HepG2 (cell line): Measurements from ENCODE around the gene CPNE5. TPM values are rescaled to one million over a fixed set of nuclear protein-coding genes. Genes with fewer than 3 reads are reported as not detected.

Source experiments
- ATAC-seq: fragments of 200-7000 bp; cut with Tn5 transposase; 3 replicates; pipeline ENCODE4 v1.9.1; 2020; ENCODE audit warnings: mild to moderate bottlenecking, moderate library complexity
- BruUV-seq: library from RNA; stranded (reverse); fragments of 400-500 nt; replicated peaks from 2 replicates; lab custom pipeline; 2021; lab: Mats Ljungman, UMichigan
- CTCF ChIA-PET: fragments of 300-600 bp; formaldehyde crosslinking; extraction: SDS; loops from one replicate; lab custom pipeline; 2021; ENCODE audit warnings: low total read pairs, inconsistent platforms, low intra/inter-chr PET ratio; lab: Yijun Ruan, JAX
- POLR2A ChIA-PET: fragments of 350-600 bp; sonication (Branson Sonifier 250); formaldehyde crosslinking; loops from one replicate; lab custom pipeline; 2020; ENCODE audit warnings: antibody characterized with exemption, inconsistent platforms; lab: Yijun Ruan, JAX
- DNase-seq: peaks from one replicate; pipeline ENCODE4 v3.0.0-alpha.2; 2015; ENCODE audit warnings: low spot score
- FAIRE-seq: peaks from 3 replicates; lab custom pipeline; 2011; peaks lifted over from hg19 to GRCh38; lab: Jason Lieb, UNC
- H2AFZ ChIP-seq: one replicate; pipeline ENCODE4 v1.6.1; 2011; ENCODE audit warnings: low read length, inconsistent platforms
- H3K27ac ChIP-seq: fragments of 300-600 bp; 3 replicates; pipeline ENCODE4 v1.8.0; 2011; ENCODE audit warnings: mixed run types, mild to moderate bottlenecking, mixed read lengths, low read length, inconsistent platforms; ENCODE audit not compliant: insufficient read depth; ENCODE audit errors: extremely low read length
- H3K27me3 ChIP-seq, 2 experiments: fragments of 200-600 bp in 1 of 2; 2 replicates in 1 of 2; 3 replicates in 1 of 2; pipeline versions ENCODE4 v1.6.0 to v1.8.0; 2011; ENCODE audit warnings: low read length in 2 of 2, mild to moderate bottlenecking in 2 of 2, moderate library complexity in 2 of 2, inconsistent platforms in 1 of 2; ENCODE audit not compliant: insufficient read depth in 2 of 2, control insufficient read depth in 1 of 2
- H3K36me3 ChIP-seq, 2 experiments: fragments of 200-600 bp in 1 of 2; replicated peaks in 1 of 2; 2 replicates in 1 of 2; 3 replicates in 1 of 2; pipeline versions ENCODE4 v1.5.1 to v1.8.0; 2011; ENCODE audit warnings: low read length in 2 of 2, inconsistent platforms in 1 of 2; ENCODE audit not compliant: insufficient read depth in 2 of 2, control insufficient read depth in 1 of 2
- H3K4me1 ChIP-seq: 2 replicates; pipeline ENCODE4 v1.5.1; 2012; ENCODE audit warnings: low read length, inconsistent platforms; ENCODE audit not compliant: insufficient read depth
- H3K4me2 ChIP-seq: 2 replicates; pipeline ENCODE4 v1.6.0; 2011; ENCODE audit warnings: low read depth, low read length, inconsistent platforms
- H3K4me3 ChIP-seq, 3 experiments: fragments of 200-600 bp in 1 of 3; sonication (generic), shearing (Covaris generic) in 1 of 3; replicated peaks in 1 of 3; 2 replicates each; pipeline ENCODE4 v1.5.1; 2011 to 2016; ENCODE audit warnings: low read length in 3 of 3, inconsistent platforms in 2 of 3, low read depth in 2 of 3, mild to moderate bottlenecking in 2 of 3, control low read depth in 1 of 3, mixed read lengths in 1 of 3; ENCODE audit not compliant: insufficient read depth in 1 of 3
- H3K79me2 ChIP-seq: one replicate; pipeline ENCODE4 v1.6.1; 2011; ENCODE audit warnings: low read length, inconsistent platforms; ENCODE audit not compliant: insufficient read depth
- H3K9ac ChIP-seq: 2 replicates; pipeline ENCODE4 v1.6.0; 2011; ENCODE audit warnings: mild to moderate bottlenecking, low read depth, low read length, inconsistent platforms; ENCODE audit not compliant: insufficient read depth
- H3K9me3 ChIP-seq: 2 replicates; pipeline ENCODE4 v1.5.1; 2012; ENCODE audit warnings: mild to moderate bottlenecking, low read length
- H4K20me1 ChIP-seq: 2 replicates; pipeline ENCODE4 v1.6.0; 2011; ENCODE audit warnings: inconsistent platforms, mild to moderate bottlenecking, low read length, moderate library complexity; ENCODE audit not compliant: insufficient read depth
- DNMT1 ChIP-seq: sonication (generic); formaldehyde crosslinking; IDR thresholded peaks from 2 replicates; pipeline ENCODE4 v1.5.1; 2020; ENCODE audit warnings: mild to moderate bottlenecking, missing genetic modification reagents
- DNMT3B ChIP-seq: conservative IDR thresholded peaks from 2 replicates; pipeline ENCODE4 v1.6.1; 2016; ENCODE audit warnings: missing biosample characterization, control low read depth
- HOXA3 ChIP-seq: sonication (generic); formaldehyde crosslinking; IDR thresholded peaks from 2 replicates; pipeline ENCODE4 v1.5.0; 2020; ENCODE audit warnings: missing genetic modification reagents
- KLF16 ChIP-seq, 2 experiments: sonication (generic) in 1 of 2; formaldehyde crosslinking in 1 of 2; IDR thresholded peaks; 2 replicates each; pipeline versions ENCODE4 v1.6.1 to v1.8.0; 2016 to 2023; ENCODE audit warnings: missing genetic modification reagents in 2 of 2, missing compliant biosample characterization in 1 of 2
- MLX ChIP-seq: IDR thresholded peaks from 2 replicates; pipeline ENCODE4 v1.6.1; 2016
- NFKB2 ChIP-seq: sonication (generic); formaldehyde crosslinking; IDR thresholded peaks from 2 replicates; pipeline ENCODE4 v1.4.0; 2020; ENCODE audit warnings: missing genetic modification reagents, borderline replicate concordance
- PHF8 ChIP-seq: sonication (generic); formaldehyde crosslinking; IDR thresholded peaks from 2 replicates; pipeline ENCODE4 v1.5.0; 2020; ENCODE audit warnings: missing genetic modification reagents
- U2AF1 ChIP-seq: fragments of 200-400 bp; formaldehyde crosslinking; optimal IDR thresholded peaks from 2 replicates; pipeline ENCODE3; 2017; ENCODE audit warnings: mild to moderate bottlenecking, low read depth, low read length
- ZNF138 ChIP-seq: sonication (generic); formaldehyde crosslinking; IDR thresholded peaks from 2 replicates; pipeline ENCODE4 v1.5.0; 2020; ENCODE audit warnings: mild to moderate bottlenecking, low read depth, missing genetic modification reagents
- ZNF30 ChIP-seq: sonication (generic); formaldehyde crosslinking; IDR thresholded peaks from 2 replicates; pipeline ENCODE4 v1.5.0; 2020; ENCODE audit warnings: mild to moderate bottlenecking, missing genetic modification reagents
- ZNF432 ChIP-seq: sonication (generic); formaldehyde crosslinking; IDR thresholded peaks from 2 replicates; pipeline ENCODE4 v1.5.0; 2020; ENCODE audit warnings: missing genetic modification reagents, mild to moderate bottlenecking, borderline replicate concordance
- ZNF580 ChIP-seq: IDR thresholded peaks from 2 replicates; pipeline ENCODE4 v1.6.1; 2016; ENCODE audit warnings: low read depth, borderline replicate concordance
- ZNF772 ChIP-seq: sonication (generic); formaldehyde crosslinking; IDR thresholded peaks from 2 replicates; pipeline ENCODE4 v1.5.0; 2020; ENCODE audit warnings: mild to moderate bottlenecking, missing genetic modification reagents
- WGBS: methylation state at CpG from one replicate; pipeline ENCODE4 v1.1.6; 2017; ENCODE audit warnings: low lambda C conversion rate; 5-methylcytosine and 5-hydroxymethylcytosine counted together
- in situ Hi-C: cut with HindIII; loops from 2 replicates; pipeline ENCODE4 v1.10.0; 2017; ENCODE audit warnings: low pct_unique_long_range_greater_than_20kb; ENCODE audit not compliant: extremely low pct_ligation_motif_present
- intact Hi-C: fragments of 100-400 bp; cut with micrococcal nuclease; formaldehyde crosslinking; loops from one replicate; pipeline ENCODE4 v1.10.0; 2022; ENCODE audit not compliant: unreplicated experiment
- polyA plus RNA-seq, 8 experiments: library from polyadenylated mRNA; depleted of rRNA in 3 of 8; stranded (reverse) in 7 of 8; unstranded in 1 of 8; fragments of >200 nt; fragmentation: Illumina TruSeq in 4 of 8; extraction: Trizol in 4 of 8; gene quantifications; 2 replicates each; pipeline versions ENCODE4 v1.2.1 to v1.2.3, GENCODE V29; 2011 to 2016; ENCODE audit warnings: low read depth in 4 of 8, missing spikeins in 1 of 8, mixed read lengths in 1 of 8; ENCODE audit not compliant: insufficient read depth in 1 of 8
- total RNA-seq, 5 experiments: library from RNA; depleted of rRNA; stranded (reverse); fragments of >200 nt; fragmentation: Illumina TruSeq; extraction: Trizol; gene quantifications; 2 replicates each; pipeline ENCODE4 v1.2.3, GENCODE V29; 2016; ENCODE audit warnings: low read depth in 1 of 5
- TF ChIP-seq, protein P1 (sequence below): sonication (generic); formaldehyde crosslinking; IDR thresholded peaks from 2 replicates; pipeline ENCODE4 v1.8.1; 2023; ENCODE audit warnings: missing genetic modification reagents, inconsistent platforms, borderline replicate concordance

CPNE5 gene
- total and polyA plus RNA-seq, 2 of the 13 experiments (the other 11 are each of a cell fraction or from before 2014, with no cell fraction given), result 0.16 TPM; not detected in 1

GRCh38 chr6:36888115-36888643 lies 48.9 kb upstream of the CPNE5 start:
- CTCF ChIA-PET, result no interaction called here
- intact Hi-C loops, result loop anchor here (10.0 kb wide), 1 partner anchor 213 kb away; the partner anchor contains the start of gene CDKN1A

GRCh38 chr6:36886950-36887618 lies 47.8 kb upstream of the CPNE5 start:
- 8% methylated on average over 10 of the region's 10 CpGs for WGBS
- BruUV-seq, result no TSS peak
- Histone ChIP-seq H4K20me1 (no peaks in the 10 kb centered on the region), H3K36me3 (no peaks in the 10 kb centered on the region; a peak in 1 of 5 replicates), H3K79me2 (peaks cover 10% of the 10 kb centered on the region), H3K27ac (peak overlapping the region; percentile 74), H3K4me3 (peak overlapping the region; percentile 77 to 82 (median 77)), H2AFZ (peak overlapping the region; percentile 93), H3K4me2 (peak overlapping the region; percentile 92), H3K9ac (peak overlapping the region; percentile 75), H3K27me3 (no peaks in the 10 kb centered on the region; a peak in 2 of 5 replicates), H3K4me1 (peaks cover 15% of the 10 kb centered on the region), H3K9me3 (no peaks in the 10 kb centered on the region)
- in situ Hi-C loops, result loop anchor here (10.0 kb wide), 2 partner anchors 128 to 328 kb away; no protein-coding TSS in a partner anchor
- DNase-seq (no peak), ATAC-seq (no peak), FAIRE-seq (peak; percentile 66)
- intact Hi-C loops, result loop anchor here (10.0 kb wide), 1 partner anchor 212 kb away; the partner anchor contains the start of gene CDKN1A
- ChIA-PET CTCF (interaction anchor here (0.6 kb wide), 1 partner anchor 12 kb away, joined by 3 read pairs; no protein-coding TSS in a partner anchor), POLR2A (interaction anchor here (3.6 kb wide), 1 partner anchor 13 kb away, joined by 61 read pairs; the partner anchor contains the start of gene PPIL1)
- TF ChIP-seq MLX (CRISPR knock-in tag) (no peak), HOXA3 (CRISPR knock-in tag) (peak; percentile 28; the same call in 1 of the 2 replicates), DNMT3B (CRISPR knock-in tag) (no peak), DNMT1 (CRISPR knock-in tag) (no peak), NFKB2 (CRISPR knock-in tag) (no peak), KLF16 (CRISPR knock-in tag; IDR thresholded peaks at IDR 0.05) (0 out of 4 replicates have a peak, but pooled peaks of 1 of the 2 experiments have one; percentile 29), PHF8 (CRISPR knock-in tag) (peak; percentile 30; the same call in 1 of the 2 replicates), ZNF30 (CRISPR knock-in tag) (no peak), ZNF138 (no peak)
- TF ChIP-seq, protein P1, sequence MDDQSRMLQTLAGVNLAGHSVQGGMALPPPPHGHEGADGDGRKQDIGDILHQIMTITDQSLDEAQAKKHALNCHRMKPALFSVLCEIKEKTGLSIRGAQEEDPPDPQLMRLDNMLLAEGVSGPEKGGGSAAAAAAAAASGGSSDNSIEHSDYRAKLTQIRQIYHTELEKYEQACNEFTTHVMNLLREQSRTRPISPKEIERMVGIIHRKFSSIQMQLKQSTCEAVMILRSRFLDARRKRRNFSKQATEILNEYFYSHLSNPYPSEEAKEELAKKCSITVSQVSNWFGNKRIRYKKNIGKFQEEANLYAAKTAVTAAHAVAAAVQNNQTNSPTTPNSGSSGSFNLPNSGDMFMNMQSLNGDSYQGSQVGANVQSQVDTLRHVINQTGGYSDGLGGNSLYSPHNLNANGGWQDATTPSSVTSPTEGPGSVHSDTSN (CRISPR knock-in tag), result no peak

More at GRCh38 chr6:36888115-36888643, 48.9 kb upstream of the CPNE5 start:
- Histone ChIP-seq H3K4me1 (peaks cover 15% of the 10 kb centered on the region), H3K36me3 (peaks cover 0 to 6% of the 10 kb centered on the region in 2 experiments; a peak in 1 of 5 replicates), H3K4me2 (no peak overlapping the region), H2AFZ (no peak overlapping the region), H3K27ac (no peak overlapping the region), H3K4me3 (no peak overlapping the region), H3K27me3 (no peaks in the 10 kb centered on the region; a peak in 2 of 5 replicates), H3K9ac (no peak overlapping the region), H3K9me3 (no peaks in the 10 kb centered on the region), H3K79me2 (peaks cover 10% of the 10 kb centered on the region), H4K20me1 (no peaks in the 10 kb centered on the region)
- 98% methylated on average over 7 of the region's 7 CpGs for WGBS
- no TSS peak for BruUV-seq
- POLR2A ChIA-PET, result interaction anchor here (1.9 kb wide), 1 partner anchor 14 kb away, joined by 5 read pairs; the partner anchor contains the start of gene PPIL1
- no peak for FAIRE-seq
- no peak for DNase-seq
- TF ChIP-seq ZNF432 (CRISPR knock-in tag) (no peak), ZNF772 (CRISPR knock-in tag) (0 out of 2 replicates have a peak, but pooled peaks have one; percentile 53), U2AF1 (no peak), ZNF580 (CRISPR knock-in tag) (no peak)
- in situ Hi-C loops, result loop anchor here (10.0 kb wide), 2 partner anchors 127 to 327 kb away; no protein-coding TSS in a partner anchor
- ATAC-seq, result no peak
